Liver (tissue), 9 donors: ENCODE data around the gene YAF2. TPM values are rescaled to one million over a fixed set of nuclear protein-coding genes. Genes with fewer than 3 reads are reported as not detected.

Experiments used
- DNase-seq: peaks from one replicate; pipeline ENCODE4 v3.0.0-alpha.2; 2017; ENCODE audit warnings: low spot score
- H3K27ac ChIP-seq, 2 donors: one replicate each; pipeline ENCODE4 v1.7.0; 2013; ENCODE audit warnings: inconsistent platforms in 2 of 2, low read length in 2 of 2, control low read depth in 1 of 2, low read depth in 1 of 2, mild to moderate bottlenecking in 1 of 2
- H3K27me3 ChIP-seq, 4 donors: one replicate each; pipeline versions ENCODE4 v1.6.1 to v1.7.0; 2013; ENCODE audit warnings: low read length in 3 of 4, inconsistent platforms in 1 of 4, mild to moderate bottlenecking in 1 of 4, moderate library complexity in 1 of 4; ENCODE audit not compliant: control insufficient read depth in 4 of 4, insufficient read depth in 4 of 4
- H3K36me3 ChIP-seq, 4 donors: one replicate each; pipeline versions ENCODE4 v1.6.1 to v1.7.0; 2013; ENCODE audit warnings: low read length in 3 of 4, mild to moderate bottlenecking in 3 of 4, low read depth in 1 of 4, moderate library complexity in 1 of 4; ENCODE audit not compliant: control insufficient read depth in 4 of 4, insufficient read depth in 3 of 4
- H3K4me1 ChIP-seq, 4 donors: one replicate each; pipeline versions ENCODE4 v1.6.1 to v1.7.0; 2013; ENCODE audit warnings: low read length in 3 of 4, mild to moderate bottlenecking in 3 of 4, moderate library complexity in 1 of 4; ENCODE audit not compliant: control insufficient read depth in 4 of 4, insufficient read depth in 4 of 4
- H3K4me3 ChIP-seq, 3 donors: one replicate each; pipeline versions ENCODE4 v1.6.1 to v1.7.0; 2013; ENCODE audit warnings: low read length in 3 of 3, control low read depth in 1 of 3, low read depth in 1 of 3, mild to moderate bottlenecking in 1 of 3
- H3K9ac ChIP-seq, 2 donors: one replicate each; pipeline ENCODE4 v1.7.0; 2013; ENCODE audit warnings: low read length in 2 of 2, mild to moderate bottlenecking in 2 of 2, moderate library complexity in 2 of 2, control low read depth in 1 of 2, low read depth in 1 of 2
- H3K9me3 ChIP-seq, 4 donors: one replicate each; pipeline versions ENCODE4 v1.6.1 to v1.7.0; 2013; ENCODE audit warnings: low read length in 3 of 4; ENCODE audit not compliant: control insufficient read depth in 4 of 4
- ATF3 ChIP-seq: IDR thresholded peaks from 2 replicates; pipeline ENCODE4 v1.6.1; 2016; ENCODE audit warnings: antibody characterized with exemption
- EGR1 ChIP-seq, 2 donors: IDR thresholded peaks; 2 replicates each; pipeline ENCODE4 v1.6.1; 2016 to 2018; ENCODE audit warnings: antibody characterized with exemption in 2 of 2, low read depth in 2 of 2
- FOXA2 ChIP-seq: IDR thresholded peaks from 2 replicates; pipeline ENCODE4 v1.6.1; 2016; ENCODE audit warnings: antibody characterized with exemption
- GABPA ChIP-seq, 2 donors: IDR thresholded peaks in 1 of 2; conservative IDR thresholded peaks in 1 of 2; 2 replicates each; pipeline ENCODE4 v1.6.1; 2016; ENCODE audit warnings: antibody characterized with exemption in 2 of 2, mild to moderate bottlenecking in 1 of 2, moderate library complexity in 1 of 2
- HNF4A ChIP-seq, 2 donors: conservative IDR thresholded peaks; 2 replicates each; pipeline ENCODE4 v1.6.1; 2016; ENCODE audit warnings: antibody characterized with exemption in 2 of 2, mild to moderate bottlenecking in 2 of 2
- HNF4G ChIP-seq: IDR thresholded peaks from 2 replicates; pipeline ENCODE4 v1.6.1; 2016; ENCODE audit warnings: antibody characterized with exemption
- JUND ChIP-seq, 2 donors: IDR thresholded peaks; 2 replicates each; pipeline ENCODE4 v1.6.1; 2016; ENCODE audit warnings: antibody characterized with exemption in 2 of 2
- MAX ChIP-seq: IDR thresholded peaks from 2 replicates; pipeline ENCODE4 v1.6.1; 2016; ENCODE audit warnings: antibody characterized with exemption
- NR2F2 ChIP-seq: IDR thresholded peaks from 2 replicates; pipeline ENCODE4 v1.6.1; 2016; ENCODE audit warnings: antibody characterized with exemption
- RAD21 ChIP-seq, 2 donors: IDR thresholded peaks; 2 replicates each; pipeline ENCODE4 v1.6.1; 2016; ENCODE audit warnings: antibody characterized with exemption in 2 of 2, mild to moderate bottlenecking in 2 of 2
- RXRA ChIP-seq, 2 donors: IDR thresholded peaks; 2 replicates each; pipeline ENCODE4 v1.6.1; 2017 to 2018; ENCODE audit warnings: antibody characterized with exemption in 2 of 2, mild to moderate bottlenecking in 1 of 2
- SP1 ChIP-seq: IDR thresholded peaks from 2 replicates; pipeline ENCODE4 v1.6.1; 2018; ENCODE audit warnings: antibody characterized with exemption, mild to moderate bottlenecking
- TAF1 ChIP-seq: conservative IDR thresholded peaks from 2 replicates; pipeline ENCODE4 v1.6.1; 2016; ENCODE audit warnings: antibody characterized with exemption, mild to moderate bottlenecking
- ZBTB33 ChIP-seq: IDR thresholded peaks from 2 replicates; pipeline ENCODE4 v1.6.1; 2016; ENCODE audit warnings: antibody characterized with exemption
- WGBS: extraction: QIAGEN DNeasy Blood & Tissue Kit; methylation state at CpG from one replicate; pipeline ENCODE4 v1.1.7; 2013; 5-methylcytosine and 5-hydroxymethylcytosine counted together
- polyA plus RNA-seq, 2 donors: library from polyadenylated mRNA; stranded (reverse) in 1 of 2; unstranded in 1 of 2; fragments of 200-250 nt in 1 of 2; fragments of >200 nt in 1 of 2; fragmentation: Nextera tagmentation in 1 of 2; extraction: Ambion mirVana in 1 of 2; gene quantifications; one replicate each; pipeline versions ENCODE4 v1.2.1 to v1.2.3, GENCODE V29; 2013 to 2015
- total RNA-seq, 2 donors: library from RNA; depleted of rRNA; stranded (reverse); fragments of >200 nt; gene quantifications; one replicate each; pipeline ENCODE4 v1.2.3, GENCODE V29; 2014
- TF ChIP-seq, protein P1 (sequence below): IDR thresholded peaks from 2 replicates; pipeline ENCODE4 v1.6.1; 2016; ENCODE audit warnings: antibody characterized with exemption, mild to moderate bottlenecking
- TF ChIP-seq, protein P2 (sequence below): fragments of 150-350 bp; IDR thresholded peaks from 2 replicates; pipeline ENCODE4 v1.5.1; 2017; ENCODE audit warnings: improper control_type of control experiment, low read depth, low read length; ENCODE audit not compliant: missing input control
- donor health status: healthy.
- donor health status: healthy.
- donor health status: healthy.
- donor health status: healthy.
- donor health status: healthy.

The YAF2 gene
- total and polyA plus RNA-seq, 4 donors: 7.3 to 22.9 (median 16.2) TPM

- no peak for TF ChIP-seq HNF4A (conservative IDR thresholded peaks at IDR 0.05)
- TF ChIP-seq EGR1 (IDR thresholded peaks at IDR 0.05; ENCODE audit: low read depth in 2 of 2): no peak
- TF ChIP-seq NR2F2: no peak
- no peak for TF ChIP-seq JUND (IDR thresholded peaks at IDR 0.05)
- WGBS: 92% methylated on average over 3 of the region's 3 CpGs
- peaks cover 7 to 32% (median 28%) of the 10 kb centered on the region in 4 donors for H3K4me1 ChIP-seq
These were observed 109.7 kb downstream of the YAF2 start for GRCh38 chr12:42128327-42128726.

DNA sequence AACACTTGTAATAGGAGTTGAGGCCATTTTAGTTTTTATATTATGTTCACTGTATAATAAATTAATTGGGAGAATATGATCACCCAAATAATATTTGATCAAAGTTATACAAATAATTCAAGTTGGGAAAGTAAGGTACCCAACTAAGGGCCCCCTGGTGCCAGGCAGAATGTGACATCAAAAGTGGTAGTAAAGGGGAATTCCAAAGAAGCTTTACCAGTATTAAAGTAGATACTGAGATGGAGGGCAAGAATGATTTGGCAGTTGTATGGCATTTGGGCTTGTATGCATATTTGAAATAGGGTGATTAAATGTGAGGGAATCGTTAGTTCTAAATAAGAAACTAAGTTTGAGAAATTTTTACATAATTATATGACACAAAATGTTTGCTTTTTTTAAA is 111.1 kb downstream of the YAF2 start:
- DNase-seq: no peak
- H3K27me3 ChIP-seq: no peaks in the 10 kb centered on the region
- TF ChIP-seq SP1: no peak
- no peak for TF ChIP-seq RAD21 (IDR thresholded peaks at IDR 0.05)
- no peak for TF ChIP-seq ATF3
- no peak for TF ChIP-seq FOXA2
- no peak for TF ChIP-seq HNF4G
- no peak for TF ChIP-seq HNF4A (conservative IDR thresholded peaks at IDR 0.05)
- TF ChIP-seq TAF1: no peak
- TF ChIP-seq EGR1 (IDR thresholded peaks at IDR 0.05; ENCODE audit: low read depth in 2 of 2): no peak
- TF ChIP-seq JUND (IDR thresholded peaks at IDR 0.05): no peak
- TF ChIP-seq GABPA (IDR thresholded peaks at IDR 0.05 in 1 of 2, conservative IDR thresholded peaks at IDR 0.05 in 1 of 2): no peak
- TF ChIP-seq MAX: no peak
- no peak for TF ChIP-seq NR2F2
- TF ChIP-seq, protein P1, sequence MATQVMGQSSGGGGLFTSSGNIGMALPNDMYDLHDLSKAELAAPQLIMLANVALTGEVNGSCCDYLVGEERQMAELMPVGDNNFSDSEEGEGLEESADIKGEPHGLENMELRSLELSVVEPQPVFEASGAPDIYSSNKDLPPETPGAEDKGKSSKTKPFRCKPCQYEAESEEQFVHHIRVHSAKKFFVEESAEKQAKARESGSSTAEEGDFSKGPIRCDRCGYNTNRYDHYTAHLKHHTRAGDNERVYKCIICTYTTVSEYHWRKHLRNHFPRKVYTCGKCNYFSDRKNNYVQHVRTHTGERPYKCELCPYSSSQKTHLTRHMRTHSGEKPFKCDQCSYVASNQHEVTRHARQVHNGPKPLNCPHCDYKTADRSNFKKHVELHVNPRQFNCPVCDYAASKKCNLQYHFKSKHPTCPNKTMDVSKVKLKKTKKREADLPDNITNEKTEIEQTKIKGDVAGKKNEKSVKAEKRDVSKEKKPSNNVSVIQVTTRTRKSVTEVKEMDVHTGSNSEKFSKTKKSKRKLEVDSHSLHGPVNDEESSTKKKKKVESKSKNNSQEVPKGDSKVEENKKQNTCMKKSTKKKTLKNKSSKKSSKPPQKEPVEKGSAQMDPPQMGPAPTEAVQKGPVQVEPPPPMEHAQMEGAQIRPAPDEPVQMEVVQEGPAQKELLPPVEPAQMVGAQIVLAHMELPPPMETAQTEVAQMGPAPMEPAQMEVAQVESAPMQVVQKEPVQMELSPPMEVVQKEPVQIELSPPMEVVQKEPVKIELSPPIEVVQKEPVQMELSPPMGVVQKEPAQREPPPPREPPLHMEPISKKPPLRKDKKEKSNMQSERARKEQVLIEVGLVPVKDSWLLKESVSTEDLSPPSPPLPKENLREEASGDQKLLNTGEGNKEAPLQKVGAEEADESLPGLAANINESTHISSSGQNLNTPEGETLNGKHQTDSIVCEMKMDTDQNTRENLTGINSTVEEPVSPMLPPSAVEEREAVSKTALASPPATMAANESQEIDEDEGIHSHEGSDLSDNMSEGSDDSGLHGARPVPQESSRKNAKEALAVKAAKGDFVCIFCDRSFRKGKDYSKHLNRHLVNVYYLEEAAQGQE: no peak
- no peak for TF ChIP-seq ZBTB33
- TF ChIP-seq RXRA (IDR thresholded peaks at IDR 0.05): no peak
- TF ChIP-seq, protein P2, sequence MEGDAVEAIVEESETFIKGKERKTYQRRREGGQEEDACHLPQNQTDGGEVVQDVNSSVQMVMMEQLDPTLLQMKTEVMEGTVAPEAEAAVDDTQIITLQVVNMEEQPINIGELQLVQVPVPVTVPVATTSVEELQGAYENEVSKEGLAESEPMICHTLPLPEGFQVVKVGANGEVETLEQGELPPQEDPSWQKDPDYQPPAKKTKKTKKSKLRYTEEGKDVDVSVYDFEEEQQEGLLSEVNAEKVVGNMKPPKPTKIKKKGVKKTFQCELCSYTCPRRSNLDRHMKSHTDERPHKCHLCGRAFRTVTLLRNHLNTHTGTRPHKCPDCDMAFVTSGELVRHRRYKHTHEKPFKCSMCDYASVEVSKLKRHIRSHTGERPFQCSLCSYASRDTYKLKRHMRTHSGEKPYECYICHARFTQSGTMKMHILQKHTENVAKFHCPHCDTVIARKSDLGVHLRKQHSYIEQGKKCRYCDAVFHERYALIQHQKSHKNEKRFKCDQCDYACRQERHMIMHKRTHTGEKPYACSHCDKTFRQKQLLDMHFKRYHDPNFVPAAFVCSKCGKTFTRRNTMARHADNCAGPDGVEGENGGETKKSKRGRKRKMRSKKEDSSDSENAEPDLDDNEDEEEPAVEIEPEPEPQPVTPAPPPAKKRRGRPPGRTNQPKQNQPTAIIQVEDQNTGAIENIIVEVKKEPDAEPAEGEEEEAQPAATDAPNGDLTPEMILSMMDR: no peak
- no peak overlapping the region for H3K27ac ChIP-seq
- no peaks in the 10 kb centered on the region for H3K9me3 ChIP-seq
- H3K9ac ChIP-seq: no peak overlapping the region
- H3K4me3 ChIP-seq: no peak overlapping the region
- no peaks in the 10 kb centered on the region for H3K36me3 ChIP-seq
- 89% methylated on average over 1 of the region's 1 CpG for WGBS
- H3K4me1 ChIP-seq: peaks cover 7 to 32% (median 28%) of the 10 kb centered on the region in 4 donors

More at GRCh38 chr12:42128327-42128726, 109.7 kb downstream of the YAF2 start:
- DNase-seq: no peak
- H3K9me3 ChIP-seq: no peaks in the 10 kb centered on the region
- no peak overlapping the region for H3K9ac ChIP-seq
- no peak overlapping the region for H3K4me3 ChIP-seq
- H3K36me3 ChIP-seq: no peaks in the 10 kb centered on the region
- no peaks in the 10 kb centered on the region for H3K27me3 ChIP-seq
- no peak overlapping the region for H3K27ac ChIP-seq
